GM12878 (cell line): Measurements from ENCODE around the gene EHF. TPM values are rescaled to one million over a fixed set of nuclear protein-coding genes. Genes with fewer than 3 reads are reported as not detected.

Experiments
- ATAC-seq: fragments of 200-7000 bp; cut with Tn5 transposase; 3 replicates; pipeline ENCODE4 v1.9.1; 2020; ENCODE audit warnings: mild to moderate bottlenecking, moderate library complexity
- BruUV-seq: library from RNA; stranded (reverse); fragments of 400-500 nt; replicated peaks from 2 replicates; lab custom pipeline; 2021; lab: Mats Ljungman, UMichigan
- CTCF ChIA-PET: fragments of 300-600 bp; sonication (Branson Sonifier 250); formaldehyde crosslinking; extraction: SDS; loops from one replicate; lab custom pipeline; 2021; ENCODE audit warnings: inconsistent platforms; lab: Yijun Ruan, JAX
- POLR2A ChIA-PET: fragments of 350-600 bp; formaldehyde crosslinking; extraction: SDS; loops from one replicate; lab custom pipeline; 2021; ENCODE audit warnings: inconsistent platforms; lab: Charles Lee
- RAD21 ChIA-PET: fragments of 300-600 bp; sonication (Branson Sonifier 250); formaldehyde crosslinking; loops from one replicate; lab custom pipeline; 2023; ENCODE audit warnings: antibody characterized with exemption; ENCODE audit not compliant: unreplicated experiment; lab: Charles Lee
- SMC1A ChIA-PET: fragments of 300-600 bp; sonication (Branson Sonifier 250); formaldehyde crosslinking; loops from one replicate; lab custom pipeline; 2023; ENCODE audit not compliant: unreplicated experiment, uncharacterized antibody; lab: Charles Lee
- DNase-seq: peaks from one replicate; pipeline ENCODE4 v3.0.0-alpha.2; 2011; ENCODE audit warnings: low read depth, low spot score
- FAIRE-seq: peaks from 3 replicates; lab custom pipeline; 2011; peaks lifted over from hg19 to GRCh38; lab: Jason Lieb, UNC
- H2AFZ ChIP-seq: 2 replicates; pipeline ENCODE4 v1.6.0; 2011; ENCODE audit warnings: low read depth, low read length, control low read depth; ENCODE audit not compliant: control insufficient read depth
- H3K27ac ChIP-seq: 2 replicates; pipeline ENCODE4 v1.5.1; 2011; ENCODE audit warnings: control low read depth; ENCODE audit not compliant: control insufficient read depth, insufficient read depth
- H3K27me3 ChIP-seq, 2 experiments: replicated peaks in 1 of 2; 2 replicates each; pipeline versions ENCODE4 v1.6.0 to v1.6.1; 2011; ENCODE audit warnings: low read length in 1 of 2; ENCODE audit not compliant: control insufficient read depth in 2 of 2, insufficient read depth in 2 of 2
- H3K36me3 ChIP-seq, 2 experiments: 2 replicates each; pipeline ENCODE4 v1.5.1; 2011; ENCODE audit warnings: low read length in 1 of 2; ENCODE audit not compliant: control insufficient read depth in 2 of 2, insufficient read depth in 2 of 2
- H3K4me1 ChIP-seq: 2 replicates; pipeline ENCODE4 v1.6.1; 2011; ENCODE audit warnings: mild to moderate bottlenecking, low read length, moderate library complexity, mixed read lengths; ENCODE audit not compliant: control insufficient read depth, insufficient read depth
- H3K4me2 ChIP-seq: 2 replicates; pipeline ENCODE4 v1.6.0; 2011; ENCODE audit warnings: control low read depth; ENCODE audit not compliant: control insufficient read depth, insufficient read depth
- H3K4me3 ChIP-seq: fragments of 200-600 bp; sonication (generic); 2 replicates; pipeline ENCODE4 v1.5.1; 2016
- H3K79me2 ChIP-seq: 2 replicates; pipeline ENCODE4 v1.6.0; 2011; ENCODE audit warnings: low read length; ENCODE audit not compliant: control insufficient read depth, insufficient read depth
- H3K9ac ChIP-seq: 2 replicates; pipeline ENCODE4 v1.8.0; 2011; ENCODE audit warnings: low read length, control low read depth, mixed read lengths; ENCODE audit not compliant: control insufficient read depth, insufficient read depth
- H3K9me3 ChIP-seq: replicated peaks from 3 replicates; pipeline ENCODE4 v1.5.1; 2011; ENCODE audit warnings: mild to moderate bottlenecking, low read length; ENCODE audit not compliant: control insufficient read depth, insufficient read depth
- H4K20me1 ChIP-seq: 2 replicates; pipeline ENCODE4 v1.6.0; 2011; ENCODE audit not compliant: control insufficient read depth, insufficient read depth
- E2F4 ChIP-seq: IDR thresholded peaks from 2 replicates; pipeline ENCODE4 v1.6.1; 2012; ENCODE audit warnings: low read depth, low read length, improper control_type of control experiment
- GABPA ChIP-seq: IDR thresholded peaks from 2 replicates; pipeline ENCODE4 v1.6.1; 2014; ENCODE audit warnings: antibody characterized with exemption, low read depth, mild to moderate bottlenecking, inconsistent platforms
- HCFC1 ChIP-seq: fragments of 150-350 bp; IDR thresholded peaks from 2 replicates; pipeline ENCODE4 v1.6.1; 2014; ENCODE audit warnings: low read length
- HDGF ChIP-seq: fragments of 450-650 bp; IDR thresholded peaks from 2 replicates; pipeline ENCODE4 v1.6.1; 2016; ENCODE audit warnings: antibody characterized with exemption
- NR2C2 ChIP-seq: IDR thresholded peaks from 2 replicates; pipeline ENCODE4 v1.6.1; 2011; ENCODE audit warnings: borderline replicate concordance, low read depth; ENCODE audit not compliant: control insufficient read depth, insufficient read length
- POLR2A ChIP-seq: IDR thresholded peaks from 2 replicates; pipeline ENCODE4 v1.6.1; 2011; ENCODE audit warnings: low read depth, mild to moderate bottlenecking, low read length
- POU2F2 ChIP-seq: IDR thresholded peaks from 3 replicates; pipeline ENCODE4 v1.6.1; 2011; ENCODE audit warnings: low read depth, mild to moderate bottlenecking, low read length, borderline replicate concordance
- RCOR1 ChIP-seq: conservative IDR thresholded peaks from 2 replicates; pipeline ENCODE4 v1.6.1; 2012; ENCODE audit warnings: low read depth, low read length, improper control_type of control experiment
- RELA ChIP-seq: fragments of 450-650 bp; IDR thresholded peaks from 2 replicates; pipeline ENCODE4 v1.8.0; 2014; ENCODE audit warnings: borderline replicate concordance; ENCODE audit not compliant: partially characterized antibody
- SMC3 ChIP-seq: IDR thresholded peaks from 2 replicates; pipeline ENCODE4 v1.6.1; 2011; ENCODE audit warnings: low read length, improper control_type of control experiment, borderline replicate concordance
- WGBS: methylation state at CpG from one replicate; pipeline ENCODE4 v1.1.6; 2016; ENCODE audit warnings: low lambda C conversion rate; ENCODE audit not compliant: insufficient replicate concordance, insufficient coverage; ENCODE audit errors: missing lambda C conversion rate; 5-methylcytosine and 5-hydroxymethylcytosine counted together
- in situ Hi-C: fragments of 300-500 bp; cut with MboI; formaldehyde crosslinking; loops from 9 replicates; pipeline ENCODE4 v1.14.3; 2018; ENCODE audit warnings: mixed read lengths
- intact Hi-C: fragments of 100-400 bp; cut with micrococcal nuclease; formaldehyde crosslinking; loops from one replicate; pipeline ENCODE4 v1.14.2; 2022; ENCODE audit not compliant: unreplicated experiment
- polyA plus RNA-seq, 11 experiments: library from polyadenylated mRNA; depleted of rRNA in 4 of 11; unstranded in 6 of 11; stranded (reverse) in 5 of 11; fragments of >200 nt; fragmentation: Nextera tagmentation in 4 of 11; fragmentation: Illumina TruSeq in 1 of 11; extraction: Ambion mirVana in 4 of 11; extraction: Trizol in 1 of 11; gene quantifications; 1 replicate in 1 of 11; 2 replicates in 10 of 11; pipeline versions ENCODE4 v1.2.1 to v1.2.3, GENCODE V29; 2011 to 2016; ENCODE audit warnings: inconsistent platforms in 2 of 11, missing spikeins in 2 of 11, low read depth in 1 of 11
- total RNA-seq, 4 experiments: library from RNA; depleted of rRNA in 3 of 4; stranded (reverse); fragments of >200 nt in 3 of 4; fragmentation: Illumina TruSeq in 1 of 4; extraction: Trizol in 1 of 4; gene quantifications; 2 replicates each; pipeline versions ENCODE4 v1.2.1 to v1.2.3, GENCODE V29; 2013 to 2021

Gene EHF
- total and polyA plus RNA-seq, 10 of the 15 experiments (the other 5 are each of a cell fraction or from before 2014, with no cell fraction given), result 0.04 to 0.33 (median 0.06) TPM; not detected in 6

GRCh38 chr11:34665077-34665835 is 44.4 kb downstream of the EHF start:
- ChIA-PET CTCF (no interaction called here), POLR2A (no interaction called here), RAD21 (no interaction called here), SMC1A (no interaction called here)
- 37% methylated on average over 7 of the region's 7 CpGs for WGBS
- no peak overlapping the region for H3K9ac ChIP-seq
- no peak for FAIRE-seq
- no peaks in the 10 kb centered on the region for H3K4me1 ChIP-seq
- H2AFZ ChIP-seq, result no peak overlapping the region
- no peak overlapping the region for H3K27ac ChIP-seq
- intact Hi-C loops, result no loop called here
- no TSS peak for BruUV-seq
- in situ Hi-C loops, result no loop called here
- TF ChIP-seq GABPA (no peak), NR2C2 (no peak), POLR2A (no peak), HDGF (no peak), HCFC1 (no peak), POU2F2 (no peak), RELA (no peak), SMC3 (no peak), E2F4 (no peak), RCOR1 (no peak)
- no peak overlapping the region for H3K4me3 ChIP-seq
- no peak for ATAC-seq
- no peaks in the 10 kb centered on the region for H3K9me3 ChIP-seq
- H3K27me3 ChIP-seq, result peaks cover 0 to 6% of the 10 kb centered on the region in 2 experiments
- H3K79me2 ChIP-seq, result no peaks in the 10 kb centered on the region
- no peaks in the 10 kb centered on the region for H3K36me3 ChIP-seq
- H3K4me2 ChIP-seq, result no peak overlapping the region
- no peaks in the 10 kb centered on the region for H4K20me1 ChIP-seq
- no peak for DNase-seq
